ENCODE measurements around the gene TNFSF10. TPM values are rescaled to one million over a fixed set of nuclear protein-coding genes. Genes with fewer than 3 reads are reported as not detected.
A peak's percentile ranks its signal among the peaks of the same experiment; 100 is the strongest.

TNFSF10 gene
- total and polyA plus RNA-seq, 7 donors: 17.9 to 76.8 (median 36.4) TPM

GRCh38 chr3:172541945-172542488 is 18.8 kb upstream of the TNFSF10 start:
- Histone ChIP-seq H3K4me1 (peaks cover 0 to 22% (median 18%) of the 10 kb centered on the region in 4 donors), H3K9me3 (no peaks in the 10 kb centered on the region), H3K27ac (peak overlapping the region; percentile 6 to 67 (median 62)), H3K36me3 (no peaks in the 10 kb centered on the region), H3K27me3 (no peaks in the 10 kb centered on the region), H3K4me3 (no peak overlapping the region)
- TF ChIP-seq CTCF (IDR thresholded peaks at IDR 0.05) (no peak), POLR2AphosphoS5 (IDR thresholded peaks at IDR 0.05) (no peak), POLR2A (IDR thresholded peaks at IDR 0.05) (no peak), EP300 (IDR thresholded peaks at IDR 0.05) (no peak)
- DNase-seq: no peak
- intact Hi-C loops (cut with DNase I): no loop called here

GRCh38 chr3:172540049-172540448 is 16.8 kb upstream of the TNFSF10 start:
- no peaks in the 10 kb centered on the region for H3K9me3 ChIP-seq
- DNase-seq: no peak
- H3K27ac ChIP-seq: no peak overlapping the region
- no peak overlapping the region for H3K4me3 ChIP-seq
- H3K4me1 ChIP-seq: peaks cover 0 to 22% (median 18%) of the 10 kb centered on the region in 4 donors
- H3K27me3 ChIP-seq: no peaks in the 10 kb centered on the region
- intact Hi-C loops (cut with DNase I): no loop called here
- no peaks in the 10 kb centered on the region for H3K36me3 ChIP-seq
- WGBS, 2 donors: 88 to 93% methylated on average over 1 of the region's 1 CpG
- TF ChIP-seq POLR2AphosphoS5 (IDR thresholded peaks at IDR 0.05): no peak
- TF ChIP-seq CTCF (IDR thresholded peaks at IDR 0.05): no peak
- TF ChIP-seq POLR2A (IDR thresholded peaks at IDR 0.05): no peak
- no peak for TF ChIP-seq EP300 (IDR thresholded peaks at IDR 0.05)

GRCh38 chr3:172539273-172539672 is 16.0 kb upstream of the TNFSF10 start:
- H3K36me3 ChIP-seq: no peaks in the 10 kb centered on the region
- 89 to 93% methylated on average over 4 of the region's 4 CpGs for WGBS, 2 donors
- H3K4me3 ChIP-seq: no peak overlapping the region
- H3K27me3 ChIP-seq: no peaks in the 10 kb centered on the region
- no peak overlapping the region for H3K27ac ChIP-seq
- no peaks in the 10 kb centered on the region for H3K9me3 ChIP-seq
- no peak for DNase-seq
- TF ChIP-seq POLR2A (IDR thresholded peaks at IDR 0.05): no peak
- TF ChIP-seq POLR2AphosphoS5 (IDR thresholded peaks at IDR 0.05): no peak
- no peak for TF ChIP-seq CTCF (IDR thresholded peaks at IDR 0.05)
- no peak for TF ChIP-seq EP300 (IDR thresholded peaks at IDR 0.05)
- H3K4me1 ChIP-seq: peaks cover 0 to 22% (median 18%) of the 10 kb centered on the region in 4 donors
- intact Hi-C loops (cut with DNase I): no loop called here

GRCh38 chr3:172538368-172539151 is 15.3 kb upstream of the TNFSF10 start:
- Histone ChIP-seq H3K27ac (no peak overlapping the region), H3K9me3 (no peaks in the 10 kb centered on the region)

More at GRCh38 chr3:172538368-172539151, 15.3 kb upstream of the TNFSF10 start:
- no peak for DNase-seq
- Histone ChIP-seq H3K4me1 (peaks cover 0 to 21% (median 18%) of the 10 kb centered on the region in 4 donors), H3K4me3 (no peak overlapping the region), H3K27me3 (no peaks in the 10 kb centered on the region), H3K36me3 (no peaks in the 10 kb centered on the region)
- intact Hi-C loops (cut with DNase I): no loop called here
- 88 to 94% methylated on average over 3 of the region's 3 CpGs for WGBS, 2 donors
- no peak for TF ChIP-seq CTCF (IDR thresholded peaks at IDR 0.05)
- no peak for TF ChIP-seq EP300 (IDR thresholded peaks at IDR 0.05)
- TF ChIP-seq POLR2A (IDR thresholded peaks at IDR 0.05): no peak
- TF ChIP-seq POLR2AphosphoS5 (IDR thresholded peaks at IDR 0.05): no peak

Measured in sigmoid colon (tissue), 7 donors.